DMS153 (cell line): Measurements from ENCODE around the gene ACP1.
A peak's percentile ranks its signal among the peaks of the same experiment; 100 is the strongest.

Source experiments
- DNase-seq: peaks from one replicate; lab custom pipeline; 2025; lab: John Stamatoyannopoulos, UW

ACP1 gene

GRCh38 chr2:255195-255594, 9.6 kb upstream of the ACP1 start:
- DNase-seq = no peak

- DNase-seq = no peak
Observed at GRCh38 chr2:256094-256493, 8.7 kb upstream of the ACP1 start.

GRCh38 chr2:257429-257828, 7.3 kb upstream of the ACP1 start:
- no peak for DNase-seq

- no peak for DNase-seq
Observed at GRCh38 chr2:257842-258241, 6.9 kb upstream of the ACP1 start.

- no peak for DNase-seq
Observed at GRCh38 chr2:258933-259332, 5.8 kb upstream of the ACP1 start.

GRCh38 chr2:259789-260331, 4.9 kb upstream of the ACP1 start:
- no peak for DNase-seq

- DNase-seq = no peak
Observed at GRCh38 chr2:260507-261161, 4.1 kb upstream of the ACP1 start.

GRCh38 chr2:262117-262516, 2.6 kb upstream of the ACP1 start:
- no peak for DNase-seq

- no peak for DNase-seq
Observed at GRCh38 chr2:263022-263738, 1.6 kb upstream of the ACP1 start.

- no peak for DNase-seq
Observed at GRCh38 chr2:263774-264492, 814 bp upstream of the ACP1 start, which contains the start of gene SH3YL1. TSS of gene SH3YL1 (minus strand) at chr2:264032. CDS start at chr2:263984, 48 bp downstream.

- no peak for DNase-seq
Observed at GRCh38 chr2:268323-268722, 3.6 kb downstream of the ACP1 start.

- DNase-seq = no peak
Observed at GRCh38 chr2:269356-270030, 4.7 kb downstream of the ACP1 start.

- DNase-seq = no peak
Observed at GRCh38 chr2:270861-271260, 6.1 kb downstream of the ACP1 start.

GRCh38 chr2:271917-272316, 7.2 kb downstream of the ACP1 start:
- no peak for DNase-seq

- peak; percentile 17 for DNase-seq
Observed at GRCh38 chr2:273333-273732, 8.6 kb downstream of the ACP1 start.

- no peak for DNase-seq
Observed at GRCh38 chr2:274503-274902, 9.8 kb downstream of the ACP1 start.

GRCh38 chr2:275466-275865, 10.7 kb downstream of the ACP1 start:
- DNase-seq = no peak

GRCh38 chr2:278312-278926, 13.7 kb downstream of the ACP1 start:
- no peak for DNase-seq

GRCh38 chr2:278927-279320, 14.2 kb downstream of the ACP1 start:
- DNase-seq = no peak

GRCh38 chr2:279366-279765, 14.6 kb downstream of the ACP1 start:
- DNase-seq = no peak

GRCh38 chr2:279956-280649, 15.4 kb downstream of the ACP1 start:
- no peak for DNase-seq
